ENCODE data around the gene WDR70.
"Not testable (repeated sequence)": the region's sequence is repeated elsewhere in the genome, so short reads cannot be mapped to it uniquely, and the experiment has no call there.

Gene WDR70

GRCh38 chr5:37672118-37672588 is 293.0 kb downstream of the WDR70 start:
- not testable (repeated sequence) for DNase-seq (ENCODE audit: extremely low read depth in 1 of 2, low read depth in 1 of 2)

DNA sequence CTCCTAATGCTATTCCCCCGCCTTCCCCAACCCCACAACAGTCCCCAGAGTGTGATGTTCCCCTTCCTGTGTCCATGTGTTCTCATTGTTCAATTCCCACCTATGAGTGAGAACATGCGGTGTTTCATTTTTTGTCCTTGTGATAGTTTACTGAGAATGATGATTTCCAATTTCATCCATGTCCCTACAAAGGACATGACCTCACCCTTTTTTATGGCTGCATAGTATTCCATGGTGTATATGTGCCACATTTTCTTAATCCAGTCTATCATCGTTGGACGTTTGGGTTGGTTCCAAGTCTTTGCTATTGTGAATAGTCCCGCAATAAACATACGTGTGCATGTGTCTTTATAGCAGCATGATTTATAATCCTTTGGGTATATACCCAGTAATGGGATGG is 295.2 kb downstream of the WDR70 start:
- DNase-seq (ENCODE audit: extremely low read depth in 1 of 2, low read depth in 1 of 2) = not testable (repeated sequence)

DNA sequence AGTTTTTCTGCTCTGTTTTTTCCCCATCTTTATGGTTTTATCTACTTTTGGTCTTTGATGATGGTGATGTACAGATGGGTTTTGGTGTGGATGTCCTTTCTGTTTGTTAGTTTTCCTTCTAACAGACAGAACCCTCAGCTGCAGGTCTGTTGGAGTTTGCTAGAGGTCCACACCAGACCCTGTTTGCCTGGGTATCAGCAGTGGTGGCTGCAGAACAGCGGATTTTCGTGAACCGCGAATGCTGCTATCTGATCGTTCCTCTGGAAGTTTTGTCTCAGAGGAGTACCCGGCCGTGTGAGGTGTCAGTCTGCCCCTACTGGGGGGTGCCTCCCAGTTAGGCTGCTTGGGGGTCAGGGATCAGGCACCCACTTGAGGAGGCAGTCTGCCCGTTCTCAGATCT is 300.2 kb downstream of the WDR70 start:
- DNase-seq (ENCODE audit: extremely low read depth in 1 of 2, low read depth in 1 of 2) = not testable (repeated sequence)

- DNase-seq (ENCODE audit: extremely low read depth in 1 of 2, low read depth in 1 of 2) = not testable (repeated sequence)
Observed at GRCh38 chr5:37679903-37680302, 300.8 kb downstream of the WDR70 start.

GRCh38 chr5:37683072-37683471 is 304.0 kb downstream of the WDR70 start:
- DNase-seq (ENCODE audit: extremely low read depth in 1 of 2, low read depth in 1 of 2) = no peak

- no peak for DNase-seq (ENCODE audit: extremely low read depth in 1 of 2, low read depth in 1 of 2)
Observed at GRCh38 chr5:37685211-37685610, 306.1 kb downstream of the WDR70 start.

DNA sequence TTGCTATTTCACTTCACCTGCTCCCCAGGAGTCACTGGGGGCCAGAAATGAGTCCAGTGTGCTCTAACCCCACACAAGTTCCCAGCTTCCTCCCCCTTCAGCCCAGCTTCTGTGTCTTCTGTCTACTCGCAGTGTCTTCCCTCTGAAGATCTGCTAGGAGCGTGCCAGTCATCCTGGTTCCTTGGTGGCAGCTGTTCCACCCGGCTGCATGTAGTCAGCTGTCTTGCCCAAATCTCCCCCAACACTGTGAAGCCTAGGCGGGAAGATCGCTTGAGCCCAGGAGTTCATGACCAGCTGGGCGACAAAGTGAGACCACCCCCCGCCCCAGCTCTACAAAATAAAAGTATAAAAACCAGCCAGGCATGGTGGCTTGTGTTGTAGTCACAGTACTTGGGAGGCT is 306.7 kb downstream of the WDR70 start:
- DNase-seq (ENCODE audit: extremely low read depth in 1 of 2, low read depth in 1 of 2) = no peak

GRCh38 chr5:37688925-37689324 is 309.8 kb downstream of the WDR70 start:
- not testable (repeated sequence) for DNase-seq (ENCODE audit: extremely low read depth in 1 of 2, low read depth in 1 of 2)

DNA sequence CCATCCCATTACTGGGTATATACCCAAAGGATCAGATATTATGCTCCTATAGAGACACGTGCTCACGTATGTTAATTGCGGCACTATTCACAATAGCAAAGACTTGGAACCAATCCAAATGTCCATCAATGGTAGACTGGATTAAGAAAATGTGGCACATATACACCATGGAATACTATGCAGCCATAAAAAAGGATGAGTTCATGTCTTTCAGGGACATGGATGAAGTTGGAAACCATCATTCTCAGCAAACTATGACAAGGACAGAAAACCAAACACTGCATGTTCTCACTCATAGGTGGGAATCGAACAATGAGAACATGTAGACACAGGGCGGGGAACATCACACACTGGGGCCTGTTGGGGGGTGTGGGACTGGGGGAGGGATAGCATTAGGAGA is 315.2 kb downstream of the WDR70 start:
- DNase-seq (ENCODE audit: extremely low read depth in 1 of 2, low read depth in 1 of 2) = not testable (repeated sequence)

- DNase-seq (ENCODE audit: extremely low read depth in 1 of 2, low read depth in 1 of 2) = no peak
Observed at GRCh38 chr5:37694867-37695266, 315.7 kb downstream of the WDR70 start.

DNA sequence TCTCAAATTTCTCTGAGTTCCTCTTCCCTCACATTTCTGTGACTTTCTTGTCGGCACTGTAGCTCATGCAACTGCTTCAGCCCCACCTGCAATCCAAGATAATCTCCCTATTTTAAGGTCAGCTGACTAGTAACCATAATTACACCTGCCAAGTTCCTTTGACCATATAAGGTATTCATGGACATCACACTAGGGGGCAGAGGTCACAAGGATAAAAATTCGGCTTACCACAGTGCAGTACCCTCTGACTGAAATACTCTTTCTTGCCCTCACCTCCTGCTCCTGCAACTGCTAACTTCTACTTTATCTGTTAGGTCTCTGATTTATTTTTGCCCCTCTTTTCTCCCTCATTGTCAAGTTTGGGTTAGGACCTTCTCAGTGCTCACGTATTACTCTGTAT is 316.5 kb downstream of the WDR70 start:
- DNase-seq (ENCODE audit: extremely low read depth in 1 of 2, low read depth in 1 of 2) = no peak

- DNase-seq (ENCODE audit: extremely low read depth in 1 of 2, low read depth in 1 of 2) = no peak
Observed at GRCh38 chr5:37696190-37697021, 317.3 kb downstream of the WDR70 start.

GRCh38 chr5:37701868-37702267 is 322.8 kb downstream of the WDR70 start:
- DNase-seq (ENCODE audit: extremely low read depth in 1 of 2, low read depth in 1 of 2) = no peak

DNA sequence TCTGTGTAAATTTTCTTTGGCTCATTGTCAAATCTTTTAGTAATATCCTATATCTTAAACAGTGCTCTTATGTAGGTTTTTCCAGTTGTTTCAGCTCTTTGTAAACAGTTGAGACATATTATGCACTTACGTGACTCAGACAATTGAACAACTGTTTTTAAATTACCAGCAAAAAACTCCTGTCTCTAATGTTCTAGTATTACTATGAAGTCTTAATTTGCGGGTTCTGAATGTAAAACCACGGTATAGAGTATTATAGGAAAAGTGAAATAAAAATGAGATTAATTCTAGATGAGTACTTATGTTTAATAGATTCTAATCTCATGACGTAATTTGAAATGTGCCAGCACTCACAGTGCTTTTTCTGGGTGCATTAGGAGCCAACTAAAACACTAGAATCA is 324.7 kb downstream of the WDR70 start:
- no peak for DNase-seq (ENCODE audit: extremely low read depth in 1 of 2, low read depth in 1 of 2)

DNA sequence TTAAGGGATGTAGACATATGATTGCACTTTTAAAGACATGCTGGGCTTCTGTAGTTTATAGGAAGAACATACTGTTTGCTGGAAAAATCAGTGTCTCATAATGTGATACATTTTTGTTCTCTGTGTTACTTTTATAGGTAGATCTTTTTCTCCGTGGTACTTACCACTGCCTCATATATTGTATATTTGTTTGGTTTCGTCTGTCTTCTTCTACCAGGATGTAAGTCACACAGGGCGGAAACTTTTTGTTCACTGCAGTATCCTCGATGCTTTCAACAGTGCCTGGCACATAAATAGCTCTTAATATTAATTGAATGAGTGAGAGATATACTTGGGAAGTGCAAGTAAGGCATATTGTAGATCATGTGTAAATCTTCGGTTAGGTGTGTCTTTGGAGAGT is 325.3 kb downstream of the WDR70 start:
- DNase-seq (ENCODE audit: extremely low read depth in 1 of 2, low read depth in 1 of 2) = no peak

- no peak for DNase-seq (ENCODE audit: extremely low read depth in 1 of 2, low read depth in 1 of 2)
Observed at GRCh38 chr5:37709020-37709419, 329.9 kb downstream of the WDR70 start.

GRCh38 chr5:37710965-37711364 is 331.8 kb downstream of the WDR70 start:
- no peak for DNase-seq (ENCODE audit: extremely low read depth in 1 of 2, low read depth in 1 of 2)

- DNase-seq (ENCODE audit: extremely low read depth in 1 of 2, low read depth in 1 of 2) = no peak
Observed at GRCh38 chr5:37712750-37713149, 333.6 kb downstream of the WDR70 start.

GRCh38 chr5:37714756-37715155 is 335.6 kb downstream of the WDR70 start:
- no peak for DNase-seq (ENCODE audit: extremely low read depth in 1 of 2, low read depth in 1 of 2)

DNA sequence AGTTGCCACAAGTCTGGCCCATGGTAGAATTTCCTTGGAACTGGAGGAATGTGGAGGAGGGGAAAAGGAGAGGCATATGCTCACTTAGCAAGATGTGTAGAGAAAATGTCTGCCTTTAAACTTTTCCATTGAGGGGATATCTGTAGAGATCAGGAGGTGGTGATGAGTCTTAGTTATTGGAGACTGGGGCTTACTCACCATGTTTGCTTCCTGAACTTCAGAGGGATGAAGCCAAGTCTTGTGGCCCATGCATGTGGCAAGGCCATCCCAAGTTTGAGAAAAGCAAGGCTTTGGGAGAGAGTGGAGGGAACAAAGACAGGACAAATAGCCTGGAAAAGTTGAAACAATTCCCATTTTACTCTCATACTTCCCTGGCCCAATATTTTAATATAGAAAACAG is 336.2 kb downstream of the WDR70 start:
- DNase-seq (ENCODE audit: extremely low read depth in 1 of 2, low read depth in 1 of 2) = no peak

- no peak for DNase-seq (ENCODE audit: extremely low read depth in 1 of 2, low read depth in 1 of 2)
Observed at GRCh38 chr5:37715992-37716391, 336.9 kb downstream of the WDR70 start.

- no peak for DNase-seq (ENCODE audit: extremely low read depth in 1 of 2, low read depth in 1 of 2)
Observed at GRCh38 chr5:37716405-37716804, 337.3 kb downstream of the WDR70 start.

DNA sequence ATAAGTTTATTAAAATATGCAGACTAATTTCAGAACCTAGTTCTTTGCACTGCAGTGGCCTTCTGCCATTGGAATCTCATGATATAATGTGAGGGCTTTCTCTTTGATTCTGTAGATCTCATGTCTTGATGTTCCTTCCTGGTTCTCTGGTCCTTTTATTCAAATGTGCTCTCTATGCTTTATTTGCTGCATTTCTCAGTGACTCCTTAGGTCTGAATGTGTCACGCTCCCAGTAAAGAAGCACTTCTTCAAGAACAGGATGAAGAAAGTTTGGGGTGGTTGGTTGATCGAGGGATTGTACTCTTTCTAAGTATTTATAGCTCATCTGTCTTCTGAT is 338.1 kb downstream of the WDR70 start:
- DNase-seq (ENCODE audit: extremely low read depth in 1 of 2, low read depth in 1 of 2) = no peak

Measured in activated CD8-positive, alpha-beta memory T cell treated with anti-CD3 and anti-CD28 coated beads for 1 hour (primary cell).